NCI-H2107 treated with DMSO at 0.1 percent for 48 hours (cell line): ENCODE data around the gene C4orf51.

Experiments used
- DNase-seq: peaks from one replicate; lab custom pipeline; 2025; ENCODE audit not compliant: unreplicated experiment; lab: John Stamatoyannopoulos, UW

The C4orf51 gene

DNA sequence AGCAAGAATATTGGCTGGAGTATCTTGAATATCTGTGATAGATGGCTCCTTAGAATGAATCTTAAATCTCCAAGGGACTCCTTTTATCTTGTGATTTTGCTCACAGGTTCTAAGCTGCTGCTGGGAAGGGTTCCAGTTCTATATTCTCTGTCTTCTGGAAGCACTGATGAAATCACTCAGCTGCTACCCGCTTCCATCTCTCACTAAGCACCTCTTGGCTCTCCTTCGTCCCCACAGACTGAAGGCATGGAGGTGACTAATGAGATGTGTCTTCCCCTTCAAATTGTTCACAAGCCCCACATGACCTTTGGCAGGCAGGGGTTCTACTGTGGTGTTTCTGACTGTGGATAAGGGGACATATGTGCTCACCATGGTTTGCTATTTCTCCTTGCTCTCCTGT is 75.9 kb downstream of the C4orf51 start:
- no peak for DNase-seq

DNA sequence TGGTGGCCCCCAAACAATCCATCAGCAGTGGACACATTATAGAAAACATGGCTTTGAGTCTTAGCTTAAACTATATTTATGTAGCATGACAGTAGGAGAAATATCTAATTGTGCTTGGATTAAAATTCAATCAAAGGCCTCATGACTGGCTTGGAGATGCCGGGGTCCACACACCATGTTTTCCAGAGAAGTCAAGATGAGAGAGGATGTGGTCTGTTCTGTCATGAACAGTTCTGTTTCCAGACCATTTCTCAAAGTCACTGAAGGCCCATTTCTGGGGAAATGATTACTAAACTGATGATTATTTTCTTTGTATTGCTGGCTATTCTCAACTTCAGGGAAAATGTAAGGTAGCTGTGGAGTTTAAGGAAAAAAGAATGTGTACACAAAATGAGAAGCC is 76.3 kb downstream of the C4orf51 start:
- no peak for DNase-seq

DNA sequence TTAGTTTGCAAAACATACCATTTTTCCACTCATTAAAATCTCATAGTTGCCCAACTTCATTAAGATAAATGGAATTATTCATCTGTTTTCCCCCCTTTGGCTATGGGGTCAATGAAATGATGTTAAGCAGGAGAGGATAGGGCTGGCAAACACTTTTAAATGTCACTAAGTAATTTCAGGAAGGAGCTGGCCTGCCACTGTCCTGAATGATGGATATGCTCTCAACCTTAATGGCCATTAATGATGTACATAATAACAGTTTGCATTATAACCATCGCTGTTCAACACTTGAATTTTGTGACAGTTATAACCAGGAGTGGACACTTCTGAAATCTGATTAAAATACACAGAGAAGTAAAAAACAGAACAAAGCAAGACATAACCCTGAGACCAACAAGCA is 77.2 kb downstream of the C4orf51 start:
- DNase-seq: no peak

DNA sequence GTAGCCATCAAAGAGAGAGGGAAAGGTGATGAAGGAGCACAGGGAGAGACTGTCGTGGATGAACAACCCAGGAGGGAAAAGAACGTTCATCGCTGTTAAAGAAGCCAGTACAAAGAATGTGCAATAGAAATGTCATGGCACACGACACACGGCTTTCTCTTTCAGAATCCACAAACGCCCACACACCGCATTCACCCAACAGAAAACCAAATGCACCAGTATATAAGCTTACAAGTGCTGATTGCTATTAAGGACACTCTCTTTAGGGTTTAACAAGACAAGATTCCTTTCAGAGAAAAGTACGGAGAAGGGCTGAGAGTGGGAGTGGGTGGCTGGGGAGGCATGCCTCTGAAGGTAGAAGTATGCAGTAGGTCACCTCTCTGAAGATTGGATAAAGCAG is 80.2 kb downstream of the C4orf51 start:
- no peak for DNase-seq

GRCh38 chr4:145760961-145761929 is 81.3 kb downstream of the C4orf51 start:
- no peak for DNase-seq

GRCh38 chr4:145762719-145763118 is 82.8 kb downstream of the C4orf51 start:
- no peak for DNase-seq

GRCh38 chr4:145763399-145763798 is 83.5 kb downstream of the C4orf51 start:
- no peak for DNase-seq

- no peak for DNase-seq
These were observed 86.3 kb downstream of the C4orf51 start for GRCh38 chr4:145766273-145766672.

- no peak for DNase-seq
These were observed 89.6 kb downstream of the C4orf51 start for GRCh38 chr4:145769450-145770037.

- DNase-seq: no peak
These were observed 90.2 kb downstream of the C4orf51 start for GRCh38 chr4:145770124-145770523.

DNA sequence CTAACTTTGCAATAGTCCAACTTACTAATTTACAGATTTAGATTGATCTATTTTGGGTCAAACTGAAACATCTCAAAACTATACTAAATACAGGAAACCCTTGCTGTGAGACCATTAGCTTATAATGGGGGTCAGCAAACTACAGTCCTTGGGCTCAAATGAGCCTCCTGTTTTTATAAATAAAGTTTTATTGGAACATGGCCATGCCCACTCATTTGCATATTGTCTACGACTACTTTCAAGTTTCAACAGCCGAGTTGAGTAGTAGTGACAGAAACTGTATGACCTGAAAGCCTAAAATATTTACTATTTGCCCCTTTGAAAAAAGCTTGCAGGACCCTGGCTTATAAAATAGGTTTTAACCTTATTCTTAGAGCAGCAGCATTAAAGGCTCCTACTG is 92.4 kb downstream of the C4orf51 start:
- DNase-seq: no peak

DNA sequence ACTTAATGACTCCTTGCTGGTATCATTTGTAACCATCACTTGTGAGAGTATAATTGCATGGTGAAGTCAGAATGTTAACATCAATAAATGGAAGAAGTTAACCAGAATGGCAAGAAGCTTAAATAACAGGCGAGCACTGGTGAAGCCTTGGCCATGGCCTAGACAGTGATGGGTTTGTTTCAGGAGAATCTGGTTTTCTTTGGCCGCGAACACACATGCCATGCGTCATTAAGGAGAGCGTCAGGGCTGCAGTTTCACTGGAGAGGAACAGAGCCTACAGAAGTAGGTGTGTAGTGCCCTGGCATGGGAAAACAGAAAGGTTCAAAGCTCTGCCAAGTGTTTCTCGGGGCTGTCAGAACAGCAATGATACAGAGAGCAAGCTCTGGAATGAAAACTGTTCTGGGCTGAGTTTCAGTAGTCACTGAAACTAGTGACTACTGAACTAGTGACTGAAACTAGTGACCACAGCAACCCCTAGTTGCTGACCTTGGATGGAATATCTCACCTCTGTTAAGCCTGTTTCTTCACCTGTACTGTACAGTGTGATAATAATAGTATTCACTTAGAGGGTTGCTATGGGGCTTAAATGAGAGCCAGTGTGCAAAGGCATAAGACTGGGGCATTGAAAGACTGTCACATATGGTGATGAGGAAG is 93.8 kb downstream of the C4orf51 start:
- no peak for DNase-seq

- no peak for DNase-seq
These were observed 94.5 kb downstream of the C4orf51 start for GRCh38 chr4:145774473-145774872.

GRCh38 chr4:145775406-145775805 is 95.5 kb downstream of the C4orf51 start:
- DNase-seq: no peak

DNA sequence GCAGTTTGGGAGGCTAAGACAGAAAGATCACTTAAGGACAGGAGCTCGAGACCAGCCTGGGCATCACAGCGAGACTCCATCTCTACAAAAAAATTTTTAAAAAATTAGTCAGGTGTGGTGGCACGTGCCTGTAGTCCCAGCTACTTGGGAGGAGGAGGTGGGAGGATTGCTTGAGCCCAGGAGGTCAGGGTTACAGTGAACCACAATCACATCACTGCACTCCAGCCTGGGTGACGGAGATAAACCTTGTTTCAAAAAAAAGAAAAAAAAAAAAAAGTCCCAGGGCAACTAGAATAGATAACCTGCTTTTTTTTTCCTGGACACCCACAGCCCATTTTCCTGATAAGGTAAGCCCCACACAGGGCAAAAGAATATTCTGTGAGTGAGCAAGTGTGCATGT is 96.3 kb downstream of the C4orf51 start:
- DNase-seq: no peak

- no peak for DNase-seq
These were observed 99.4 kb downstream of the C4orf51 start for GRCh38 chr4:145779319-145779801.

DNA sequence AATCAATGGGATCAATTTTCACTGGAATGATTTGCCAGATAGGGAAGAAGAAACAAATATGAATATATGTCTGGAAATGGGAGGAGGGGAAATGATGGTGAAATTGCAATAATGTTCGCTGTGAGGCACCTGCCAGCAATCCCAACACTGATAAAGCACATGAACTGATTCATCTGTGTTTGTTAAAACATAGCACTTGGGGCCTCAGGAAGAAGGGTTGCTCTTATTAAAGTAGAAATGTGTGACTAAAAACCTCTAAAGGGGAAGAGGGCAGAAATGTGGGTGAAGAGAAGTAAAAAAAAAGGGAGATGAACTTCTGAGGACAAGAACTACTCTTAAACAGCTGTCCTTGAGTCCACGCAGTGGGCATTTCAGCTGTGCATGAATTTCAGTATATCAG is 101.4 kb downstream of the C4orf51 start:
- DNase-seq: no peak
